A673 (cell line): ENCODE measurements around the gene CPXM2. TPM values are rescaled to one million over a fixed set of nuclear protein-coding genes. Genes with fewer than 3 reads are reported as not detected.

ENCODE experiments used
- BruUV-seq: library from RNA; stranded (reverse); fragments of 400-500 nt; replicated peaks from 2 replicates; lab custom pipeline; 2021; lab: Mats Ljungman, UMichigan
- CTCF ChIA-PET: fragments of 300-600 bp; sonication (Branson Sonifier 250); formaldehyde crosslinking; loops from one replicate; lab custom pipeline; 2022; ENCODE audit warnings: antibody characterized with exemption; lab: Charles Lee
- POLR2A ChIA-PET: fragments of 300-600 bp; sonication (Branson Sonifier 250); formaldehyde crosslinking; loops from one replicate; lab custom pipeline; 2022; ENCODE audit warnings: antibody characterized with exemption; ENCODE audit not compliant: low non-redundant PET; lab: Charles Lee
- DNase-seq: peaks from one replicate; pipeline ENCODE4 v3.0.0-alpha.2; 2015; ENCODE audit warnings: low spot score
- H3K27ac ChIP-seq: fragments of 200-600 bp; sonication (generic); 2 replicates; pipeline ENCODE4 v1.5.1; 2016; ENCODE audit warnings: mixed run types, low read depth, mild to moderate bottlenecking, mixed read lengths, antibody characterized with exemption, low read length; ENCODE audit not compliant: poor library complexity, severe bottlenecking
- H3K27me3 ChIP-seq: fragments of 200-600 bp; sonication (generic); replicated peaks from 2 replicates; pipeline ENCODE4 v1.6.1; 2017; ENCODE audit warnings: mixed run types, low read depth, mild to moderate bottlenecking, mixed read lengths, antibody characterized with exemption, low read length; ENCODE audit not compliant: insufficient read depth, poor library complexity
- H3K36me3 ChIP-seq: fragments of 200-600 bp; sonication (generic); 2 replicates; pipeline ENCODE4 v1.6.1; 2016; ENCODE audit warnings: mixed run types, mild to moderate bottlenecking, mixed read lengths, antibody characterized with exemption, low read length; ENCODE audit not compliant: insufficient read depth, poor library complexity, severe bottlenecking
- H3K4me1 ChIP-seq: fragments of 200-600 bp; sonication (generic); 2 replicates; pipeline ENCODE4 v1.6.1; 2017; ENCODE audit warnings: mixed run types, mild to moderate bottlenecking, mixed read lengths, antibody characterized with exemption, low read length; ENCODE audit not compliant: insufficient read depth, poor library complexity, severe bottlenecking
- H3K4me3 ChIP-seq: fragments of 200-600 bp; sonication (generic); 2 replicates; pipeline ENCODE4 v1.5.1; 2016; ENCODE audit warnings: low read depth, mixed run types, mild to moderate bottlenecking, mixed read lengths, low read length; ENCODE audit not compliant: poor library complexity, severe bottlenecking
- H3K9me3 ChIP-seq: fragments of 200-600 bp; sonication (generic); 2 replicates; pipeline ENCODE4 v1.6.1; 2016; ENCODE audit warnings: mixed run types, low read depth, mild to moderate bottlenecking, mixed read lengths, antibody characterized with exemption, low read length; ENCODE audit not compliant: poor library complexity, severe bottlenecking
- CTCF ChIP-seq: fragments of 300-800, 200-600 bp; sonication (generic); conservative IDR thresholded peaks from 2 replicates; pipeline ENCODE4 v1.5.1; 2017; ENCODE audit warnings: low read depth, mild to moderate bottlenecking, antibody characterized with exemption, low read length, moderate library complexity, mixed read lengths
- EZH2 ChIP-seq: fragments of 200-600 bp; sonication (generic); IDR thresholded peaks from 2 replicates; pipeline ENCODE4 v1.6.1; 2017; ENCODE audit warnings: borderline replicate concordance, low read depth, mild to moderate bottlenecking, mixed read lengths, antibody characterized with exemption, low read length; ENCODE audit not compliant: poor library complexity, severe bottlenecking
- intact Hi-C: fragments of 100-400 bp; cut with micrococcal nuclease; formaldehyde crosslinking; loops from one replicate; pipeline ENCODE4 v1.10.0; 2022; ENCODE audit not compliant: unreplicated experiment
- total RNA-seq: library from RNA; stranded (reverse); gene quantifications from 2 replicates; pipeline ENCODE4 v1.2.3, GENCODE V29; 2021

The CPXM2 gene
- total RNA-seq, 1 experiment from 2014 or later = not detected

- H3K36me3 ChIP-seq = no peaks in the 10 kb centered on the region
- H3K27me3 ChIP-seq = peaks cover 13% of the 10 kb centered on the region
- no peak overlapping the region for H3K27ac ChIP-seq
- no TSS peak for BruUV-seq
- no peak for DNase-seq
- ChIA-PET CTCF (no interaction called here), POLR2A (no interaction called here)
- H3K9me3 ChIP-seq = no peaks in the 10 kb centered on the region
- no peak overlapping the region for H3K4me3 ChIP-seq
- H3K4me1 ChIP-seq = no peaks in the 10 kb centered on the region
- no peak for TF ChIP-seq CTCF
- TF ChIP-seq EZH2 = no peak
- intact Hi-C loops = no loop called here
These were observed 12.8 kb downstream of the CPXM2 start for GRCh38 chr10:123878666-123879303.

GRCh38 chr10:123870260-123870659 lies 21.3 kb downstream of the CPXM2 start:
- BruUV-seq = no TSS peak
- DNase-seq = no peak
- H3K27me3 ChIP-seq = peaks cover 69% of the 10 kb centered on the region
- no peaks in the 10 kb centered on the region for H3K36me3 ChIP-seq
- H3K9me3 ChIP-seq = peaks cover 6% of the 10 kb centered on the region
- no peak overlapping the region for H3K4me3 ChIP-seq
- intact Hi-C loops = no loop called here
- TF ChIP-seq CTCF = no peak
- no peak for TF ChIP-seq EZH2
- H3K4me1 ChIP-seq = no peaks in the 10 kb centered on the region
- ChIA-PET POLR2A (no interaction called here), CTCF (no interaction called here)
- no peak overlapping the region for H3K27ac ChIP-seq

GRCh38 chr10:123869020-123869414 lies 22.6 kb downstream of the CPXM2 start:
- H3K27ac ChIP-seq = no peak overlapping the region
- H3K36me3 ChIP-seq = no peaks in the 10 kb centered on the region
- TF ChIP-seq CTCF (no peak), EZH2 (no peak)
- peaks cover 6% of the 10 kb centered on the region for H3K9me3 ChIP-seq
- peaks cover 68% of the 10 kb centered on the region for H3K27me3 ChIP-seq
- H3K4me1 ChIP-seq = no peaks in the 10 kb centered on the region
- CTCF ChIA-PET = no interaction called here
- POLR2A ChIA-PET = no interaction called here
- no peak overlapping the region for H3K4me3 ChIP-seq
- intact Hi-C loops = no loop called here
- BruUV-seq = no TSS peak
- no peak for DNase-seq
